ENCODE measurements around the gene ZFYVE9. TPM values are rescaled to one million over a fixed set of nuclear protein-coding genes. Genes with fewer than 3 reads are reported as not detected.
A peak's percentile ranks its signal among the peaks of the same experiment; 100 is the strongest.

ZFYVE9 gene
- total and polyA plus RNA-seq, 2 of the 13 experiments (the other 11 are each of a cell fraction or from before 2014, with no cell fraction given) = 9.2 to 19.8 TPM

DNA sequence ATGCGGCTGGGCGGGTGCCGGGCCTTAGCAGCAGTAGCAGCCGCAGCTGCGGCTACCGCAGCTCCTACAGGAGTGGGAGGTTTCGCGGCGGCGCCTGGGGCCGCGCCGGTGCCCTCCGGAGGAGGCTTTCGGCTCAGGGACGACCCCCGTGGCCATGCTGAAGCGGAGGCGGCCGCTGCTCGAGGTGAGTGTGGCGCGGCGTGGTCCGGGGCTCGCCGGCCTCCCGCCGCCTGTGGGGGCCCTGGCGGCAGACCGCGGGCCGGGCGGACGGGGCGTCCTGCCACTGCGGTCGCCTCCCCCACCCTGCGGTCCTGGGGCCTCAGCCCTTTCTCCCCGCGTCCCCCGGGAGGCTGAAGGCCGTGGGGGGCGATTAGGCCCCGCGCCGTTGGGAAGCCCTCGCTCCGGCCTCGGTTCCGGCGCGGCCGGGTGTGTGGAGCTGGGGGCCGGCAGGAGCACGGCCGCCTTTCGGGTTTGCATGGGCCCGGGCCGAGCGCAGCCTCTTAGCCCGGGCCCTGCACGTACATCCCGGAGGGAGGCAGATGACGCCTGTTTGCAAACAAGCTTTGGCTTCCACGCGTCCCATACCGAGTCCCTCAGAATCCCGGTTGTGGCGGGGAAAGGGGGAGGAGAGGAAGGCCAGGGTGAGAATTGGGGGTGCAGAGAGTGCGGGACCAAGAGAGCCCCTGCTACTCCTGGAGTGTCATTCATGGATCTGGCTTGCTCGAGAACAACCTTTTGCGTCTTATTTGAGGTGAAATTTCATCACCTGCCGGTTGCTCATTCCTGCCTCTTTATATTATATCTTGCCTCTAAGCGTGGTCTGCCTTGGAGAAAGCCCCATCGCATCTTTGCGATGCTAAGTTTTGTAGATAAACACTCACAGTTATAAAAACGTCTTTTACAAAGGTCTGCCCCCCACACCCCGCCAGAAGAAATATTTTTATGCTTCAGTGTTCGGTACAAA lies 613 bp downstream of the ZFYVE9 start (continued):
- TF ChIP-seq SALL2 (CRISPR knock-in tag; IDR thresholded peaks at IDR 0.05) (no peak), SETDB1 (CRISPR knock-in tag; IDR thresholded peaks at IDR 0.05; ENCODE audit: borderline replicate concordance) (no peak), NFE2 (CRISPR knock-in tag; IDR thresholded peaks at IDR 0.05) (no peak), CC2D1A (CRISPR knock-in tag; IDR thresholded peaks at IDR 0.05) (no peak), ZNF891 (CRISPR knock-in tag; IDR thresholded peaks at IDR 0.05) (no peak), ZSCAN25 (CRISPR knock-in tag; IDR thresholded peaks at IDR 0.05) (peak; percentile 24; the same call in 1 of the 2 replicates), ZNF235 (CRISPR knock-in tag; IDR thresholded peaks at IDR 0.05; ENCODE audit: borderline replicate concordance) (0 out of 2 replicates have a peak, but pooled peaks have one; percentile 35), MED1 (CRISPR knock-in tag; IDR thresholded peaks at IDR 0.05) (no peak), PITX1 (CRISPR knock-in tag; IDR thresholded peaks at IDR 0.05) (no peak), KAT7 (CRISPR knock-in tag; IDR thresholded peaks at IDR 0.05; ENCODE audit: borderline replicate concordance) (peak; percentile 75; the same call in 1 of the 2 replicates), NR2F6 (IDR thresholded peaks at IDR 0.05) (no peak), NR2F6 (CRISPR knock-in tag; IDR thresholded peaks at IDR 0.05) (no peak), ATRX (CRISPR knock-in tag; IDR thresholded peaks at IDR 0.05; ENCODE audit: borderline replicate concordance) (no peak), ZNF556 (CRISPR knock-in tag; IDR thresholded peaks at IDR 0.05; ENCODE audit: borderline replicate concordance) (no peak), RFX3 (CRISPR knock-in tag; IDR thresholded peaks at IDR 0.05) (no peak), SMAD9 (CRISPR knock-in tag; IDR thresholded peaks at IDR 0.05) (peak; percentile 52; the same call in 1 of the 2 replicates)
- TF ChIP-seq, protein P1, sequence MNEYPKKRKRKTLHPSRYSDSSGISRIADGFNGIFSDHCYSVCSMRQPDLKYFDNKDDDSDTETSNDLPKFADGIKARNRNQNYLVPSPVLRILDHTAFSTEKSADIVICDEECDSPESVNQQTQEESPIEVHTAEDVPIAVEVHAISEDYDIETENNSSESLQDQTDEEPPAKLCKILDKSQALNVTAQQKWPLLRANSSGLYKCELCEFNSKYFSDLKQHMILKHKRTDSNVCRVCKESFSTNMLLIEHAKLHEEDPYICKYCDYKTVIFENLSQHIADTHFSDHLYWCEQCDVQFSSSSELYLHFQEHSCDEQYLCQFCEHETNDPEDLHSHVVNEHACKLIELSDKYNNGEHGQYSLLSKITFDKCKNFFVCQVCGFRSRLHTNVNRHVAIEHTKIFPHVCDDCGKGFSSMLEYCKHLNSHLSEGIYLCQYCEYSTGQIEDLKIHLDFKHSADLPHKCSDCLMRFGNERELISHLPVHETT (CRISPR knock-in tag; conservative IDR thresholded peaks at IDR 0.05) = no peak; the same call in 1 of the 2 replicates
- TF ChIP-seq, protein P2, sequence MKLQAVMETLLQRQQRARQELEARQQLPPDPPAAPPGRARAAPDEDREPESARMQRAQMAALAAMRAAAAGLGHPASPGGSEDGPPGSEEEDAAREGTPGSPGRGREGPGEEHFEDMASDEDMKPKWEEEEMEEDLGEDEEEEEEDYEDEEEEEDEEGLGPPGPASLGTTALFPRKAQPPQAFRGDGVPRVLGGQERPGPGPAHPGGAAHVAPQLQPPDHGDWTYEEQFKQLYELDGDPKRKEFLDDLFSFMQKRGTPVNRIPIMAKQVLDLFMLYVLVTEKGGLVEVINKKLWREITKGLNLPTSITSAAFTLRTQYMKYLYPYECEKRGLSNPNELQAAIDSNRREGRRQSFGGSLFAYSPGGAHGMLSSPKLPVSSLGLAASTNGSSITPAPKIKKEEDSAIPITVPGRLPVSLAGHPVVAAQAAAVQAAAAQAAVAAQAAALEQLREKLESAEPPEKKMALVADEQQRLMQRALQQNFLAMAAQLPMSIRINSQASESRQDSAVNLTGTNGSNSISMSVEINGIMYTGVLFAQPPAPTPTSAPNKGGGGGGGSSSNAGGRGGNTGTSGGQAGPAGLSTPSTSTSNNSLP (IDR thresholded peaks at IDR 0.05; ENCODE audit: low read depth, low read length) = no peak
- TF ChIP-seq, protein P3, sequence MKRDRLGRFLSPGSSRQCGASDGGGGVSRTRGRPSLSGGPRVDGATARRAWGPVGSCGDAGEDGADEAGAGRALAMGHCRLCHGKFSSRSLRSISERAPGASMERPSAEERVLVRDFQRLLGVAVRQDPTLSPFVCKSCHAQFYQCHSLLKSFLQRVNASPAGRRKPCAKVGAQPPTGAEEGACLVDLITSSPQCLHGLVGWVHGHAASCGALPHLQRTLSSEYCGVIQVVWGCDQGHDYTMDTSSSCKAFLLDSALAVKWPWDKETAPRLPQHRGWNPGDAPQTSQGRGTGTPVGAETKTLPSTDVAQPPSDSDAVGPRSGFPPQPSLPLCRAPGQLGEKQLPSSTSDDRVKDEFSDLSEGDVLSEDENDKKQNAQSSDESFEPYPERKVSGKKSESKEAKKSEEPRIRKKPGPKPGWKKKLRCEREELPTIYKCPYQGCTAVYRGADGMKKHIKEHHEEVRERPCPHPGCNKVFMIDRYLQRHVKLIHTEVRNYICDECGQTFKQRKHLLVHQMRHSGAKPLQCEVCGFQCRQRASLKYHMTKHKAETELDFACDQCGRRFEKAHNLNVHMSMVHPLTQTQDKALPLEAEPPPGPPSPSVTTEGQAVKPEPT (CRISPR knock-in tag; IDR thresholded peaks at IDR 0.05; ENCODE audit: low read depth) = no peak
- TF ChIP-seq, protein P4, sequence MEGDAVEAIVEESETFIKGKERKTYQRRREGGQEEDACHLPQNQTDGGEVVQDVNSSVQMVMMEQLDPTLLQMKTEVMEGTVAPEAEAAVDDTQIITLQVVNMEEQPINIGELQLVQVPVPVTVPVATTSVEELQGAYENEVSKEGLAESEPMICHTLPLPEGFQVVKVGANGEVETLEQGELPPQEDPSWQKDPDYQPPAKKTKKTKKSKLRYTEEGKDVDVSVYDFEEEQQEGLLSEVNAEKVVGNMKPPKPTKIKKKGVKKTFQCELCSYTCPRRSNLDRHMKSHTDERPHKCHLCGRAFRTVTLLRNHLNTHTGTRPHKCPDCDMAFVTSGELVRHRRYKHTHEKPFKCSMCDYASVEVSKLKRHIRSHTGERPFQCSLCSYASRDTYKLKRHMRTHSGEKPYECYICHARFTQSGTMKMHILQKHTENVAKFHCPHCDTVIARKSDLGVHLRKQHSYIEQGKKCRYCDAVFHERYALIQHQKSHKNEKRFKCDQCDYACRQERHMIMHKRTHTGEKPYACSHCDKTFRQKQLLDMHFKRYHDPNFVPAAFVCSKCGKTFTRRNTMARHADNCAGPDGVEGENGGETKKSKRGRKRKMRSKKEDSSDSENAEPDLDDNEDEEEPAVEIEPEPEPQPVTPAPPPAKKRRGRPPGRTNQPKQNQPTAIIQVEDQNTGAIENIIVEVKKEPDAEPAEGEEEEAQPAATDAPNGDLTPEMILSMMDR (CRISPR knock-in tag; IDR thresholded peaks at IDR 0.05) = no peak
- TF ChIP-seq, protein P5, sequence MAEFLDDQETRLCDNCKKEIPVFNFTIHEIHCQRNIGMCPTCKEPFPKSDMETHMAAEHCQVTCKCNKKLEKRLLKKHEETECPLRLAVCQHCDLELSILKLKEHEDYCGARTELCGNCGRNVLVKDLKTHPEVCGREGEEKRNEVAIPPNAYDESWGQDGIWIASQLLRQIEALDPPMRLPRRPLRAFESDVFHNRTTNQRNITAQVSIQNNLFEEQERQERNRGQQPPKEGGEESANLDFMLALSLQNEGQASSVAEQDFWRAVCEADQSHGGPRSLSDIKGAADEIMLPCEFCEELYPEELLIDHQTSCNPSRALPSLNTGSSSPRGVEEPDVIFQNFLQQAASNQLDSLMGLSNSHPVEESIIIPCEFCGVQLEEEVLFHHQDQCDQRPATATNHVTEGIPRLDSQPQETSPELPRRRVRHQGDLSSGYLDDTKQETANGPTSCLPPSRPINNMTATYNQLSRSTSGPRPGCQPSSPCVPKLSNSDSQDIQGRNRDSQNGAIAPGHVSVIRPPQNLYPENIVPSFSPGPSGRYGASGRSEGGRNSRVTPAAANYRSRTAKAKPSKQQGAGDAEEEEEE (CRISPR knock-in tag; IDR thresholded peaks at IDR 0.05; ENCODE audit: borderline replicate concordance) = no peak

All from HepG2 (cell line).